HEK293 (cell line): Measurements from ENCODE around the gene N4BP2L2.

Source experiments
- CTCF ChIA-PET: fragments of 350-600 bp; formaldehyde crosslinking; extraction: SDS; loops from one replicate; lab custom pipeline; 2021; ENCODE audit warnings: antibody characterized with exemption; lab: Yijun Ruan, JAX
- POLR2A ChIA-PET: fragments of 300-600 bp; formaldehyde crosslinking; extraction: SDS; loops from one replicate; lab custom pipeline; 2020; ENCODE audit warnings: antibody characterized with exemption, inconsistent platforms; lab: Yijun Ruan, JAX
- H3K27ac ChIP-seq: fragments of 200-500 bp; sonication (Bioruptor generic); 2 replicates; pipeline ENCODE4 v1.5.1; 2014; ENCODE audit warnings: low read depth, low read length, control low read depth, inconsistent platforms; ENCODE audit errors: extremely low read depth
- H3K36me3 ChIP-seq, 2 experiments: fragments of 200-500 bp in 1 of 2; sonication (Bioruptor generic) in 1 of 2; 1 replicate in 1 of 2; 2 replicates in 1 of 2; pipeline ENCODE4 v1.5.1; 2014 to 2017; ENCODE audit warnings: inconsistent platforms in 2 of 2, low read length in 2 of 2; ENCODE audit not compliant: control insufficient read depth in 2 of 2, insufficient read depth in 1 of 2
- H3K4me1 ChIP-seq: fragments of 200-500 bp; sonication (Bioruptor generic); 2 replicates; pipeline ENCODE4 v1.5.1; 2014; ENCODE audit warnings: mild to moderate bottlenecking, low read length, inconsistent platforms; ENCODE audit not compliant: control insufficient read depth, insufficient read depth
- H3K4me3 ChIP-seq: 2 replicates; pipeline ENCODE4 v1.5.1; 2011; ENCODE audit warnings: low read depth, mild to moderate bottlenecking, control low read depth, low read length, moderate library complexity
- H3K9me3 ChIP-seq: fragments of 200-500 bp; sonication (Bioruptor generic); 2 replicates; pipeline ENCODE4 v1.5.1; 2014; ENCODE audit warnings: low read depth, low read length, inconsistent platforms; ENCODE audit not compliant: control insufficient read depth, insufficient read depth
- GLIS2 ChIP-seq: fragments of 450-650 bp; formaldehyde crosslinking; IDR thresholded peaks from 2 replicates; pipeline ENCODE4 v1.5.1; 2016; ENCODE audit warnings: missing biosample characterization, missing genetic modification characterization
- SCRT2 ChIP-seq: fragments of 450-650 bp; formaldehyde crosslinking; IDR thresholded peaks from 2 replicates; pipeline ENCODE4 v1.5.1; 2016; ENCODE audit warnings: missing biosample characterization, missing genetic modification characterization
- SP3 ChIP-seq: fragments of 450-650 bp; formaldehyde crosslinking; IDR thresholded peaks from 2 replicates; pipeline ENCODE4 v1.5.1; 2016; ENCODE audit warnings: missing biosample characterization, missing genetic modification characterization
- YY2 ChIP-seq: fragments of 450-650 bp; formaldehyde crosslinking; IDR thresholded peaks from 2 replicates; pipeline ENCODE4 v1.5.1; 2016; ENCODE audit warnings: missing biosample characterization, missing genetic modification characterization
- ZBTB49 ChIP-seq: fragments of 450-650 bp; formaldehyde crosslinking; IDR thresholded peaks from 2 replicates; pipeline ENCODE4 v1.5.1; 2016; ENCODE audit warnings: missing biosample characterization, missing genetic modification characterization, low read depth
- ZNF114 ChIP-seq: fragments of 450-650 bp; formaldehyde crosslinking; IDR thresholded peaks from 2 replicates; pipeline ENCODE4 v1.5.0; 2017; ENCODE audit warnings: missing biosample characterization, missing genetic modification characterization
- ZNF133 ChIP-seq: fragments of 450-650 bp; formaldehyde crosslinking; IDR thresholded peaks from 2 replicates; pipeline ENCODE4 v1.5.1; 2016; ENCODE audit warnings: missing biosample characterization, missing genetic modification characterization
- ZNF146 ChIP-seq: fragments of 450-650 bp; formaldehyde crosslinking; IDR thresholded peaks from 2 replicates; pipeline ENCODE4 v1.5.1; 2016; ENCODE audit warnings: missing biosample characterization, missing genetic modification characterization
- ZNF175 ChIP-seq: fragments of 450-650 bp; formaldehyde crosslinking; IDR thresholded peaks from 2 replicates; pipeline ENCODE4 v1.5.1; 2016; ENCODE audit warnings: missing biosample characterization, missing genetic modification characterization
- ZNF37A ChIP-seq: fragments of 450-650 bp; IDR thresholded peaks from 2 replicates; pipeline ENCODE4 v1.5.1; 2018; ENCODE audit warnings: missing biosample characterization, missing genetic modification characterization
- ZNF391 ChIP-seq: fragments of 450-650 bp; formaldehyde crosslinking; IDR thresholded peaks from 2 replicates; pipeline ENCODE4 v1.5.1; 2016; ENCODE audit warnings: low read depth, missing biosample characterization, missing genetic modification characterization, borderline replicate concordance
- ZNF571 ChIP-seq: fragments of 450-650 bp; formaldehyde crosslinking; IDR thresholded peaks from 2 replicates; pipeline ENCODE4 v1.5.0; 2017; ENCODE audit warnings: missing biosample characterization, missing genetic modification characterization
- ZNF596 ChIP-seq: fragments of 450-650 bp; IDR thresholded peaks from 2 replicates; pipeline ENCODE4 v1.5.0; 2018; ENCODE audit warnings: missing biosample characterization, mild to moderate bottlenecking, missing genetic modification characterization, moderate library complexity
- ZNF843 ChIP-seq: fragments of 450-650 bp; formaldehyde crosslinking; IDR thresholded peaks from 2 replicates; pipeline ENCODE4 v1.5.1; 2016; ENCODE audit warnings: missing biosample characterization, missing genetic modification characterization
- TF ChIP-seq, protein P1 (sequence below): fragments of 450-650 bp; formaldehyde crosslinking; IDR thresholded peaks from 2 replicates; pipeline ENCODE4 v1.5.1; 2016; ENCODE audit warnings: missing biosample characterization, missing genetic modification characterization, borderline replicate concordance
- TF ChIP-seq, protein P2 (sequence below): fragments of 450-650 bp; formaldehyde crosslinking; IDR thresholded peaks from 2 replicates; pipeline ENCODE4 v1.5.1; 2017; ENCODE audit warnings: missing biosample characterization, missing genetic modification characterization
- TF ChIP-seq, protein P3 (sequence below): fragments of 450-650 bp; formaldehyde crosslinking; IDR thresholded peaks from 2 replicates; pipeline ENCODE4 v1.5.1; 2017; ENCODE audit warnings: missing biosample characterization, missing genetic modification characterization
- TF ChIP-seq, protein P4 (sequence below): fragments of 450-650 bp; formaldehyde crosslinking; conservative IDR thresholded peaks from 2 replicates; pipeline ENCODE4 v1.5.1; 2016; ENCODE audit warnings: low read depth, missing biosample characterization, missing genetic modification characterization

The N4BP2L2 gene

GRCh38 chr13:32408296-32409000 is 130.1 kb downstream of the N4BP2L2 start (continued):
- TF ChIP-seq, protein P1, sequence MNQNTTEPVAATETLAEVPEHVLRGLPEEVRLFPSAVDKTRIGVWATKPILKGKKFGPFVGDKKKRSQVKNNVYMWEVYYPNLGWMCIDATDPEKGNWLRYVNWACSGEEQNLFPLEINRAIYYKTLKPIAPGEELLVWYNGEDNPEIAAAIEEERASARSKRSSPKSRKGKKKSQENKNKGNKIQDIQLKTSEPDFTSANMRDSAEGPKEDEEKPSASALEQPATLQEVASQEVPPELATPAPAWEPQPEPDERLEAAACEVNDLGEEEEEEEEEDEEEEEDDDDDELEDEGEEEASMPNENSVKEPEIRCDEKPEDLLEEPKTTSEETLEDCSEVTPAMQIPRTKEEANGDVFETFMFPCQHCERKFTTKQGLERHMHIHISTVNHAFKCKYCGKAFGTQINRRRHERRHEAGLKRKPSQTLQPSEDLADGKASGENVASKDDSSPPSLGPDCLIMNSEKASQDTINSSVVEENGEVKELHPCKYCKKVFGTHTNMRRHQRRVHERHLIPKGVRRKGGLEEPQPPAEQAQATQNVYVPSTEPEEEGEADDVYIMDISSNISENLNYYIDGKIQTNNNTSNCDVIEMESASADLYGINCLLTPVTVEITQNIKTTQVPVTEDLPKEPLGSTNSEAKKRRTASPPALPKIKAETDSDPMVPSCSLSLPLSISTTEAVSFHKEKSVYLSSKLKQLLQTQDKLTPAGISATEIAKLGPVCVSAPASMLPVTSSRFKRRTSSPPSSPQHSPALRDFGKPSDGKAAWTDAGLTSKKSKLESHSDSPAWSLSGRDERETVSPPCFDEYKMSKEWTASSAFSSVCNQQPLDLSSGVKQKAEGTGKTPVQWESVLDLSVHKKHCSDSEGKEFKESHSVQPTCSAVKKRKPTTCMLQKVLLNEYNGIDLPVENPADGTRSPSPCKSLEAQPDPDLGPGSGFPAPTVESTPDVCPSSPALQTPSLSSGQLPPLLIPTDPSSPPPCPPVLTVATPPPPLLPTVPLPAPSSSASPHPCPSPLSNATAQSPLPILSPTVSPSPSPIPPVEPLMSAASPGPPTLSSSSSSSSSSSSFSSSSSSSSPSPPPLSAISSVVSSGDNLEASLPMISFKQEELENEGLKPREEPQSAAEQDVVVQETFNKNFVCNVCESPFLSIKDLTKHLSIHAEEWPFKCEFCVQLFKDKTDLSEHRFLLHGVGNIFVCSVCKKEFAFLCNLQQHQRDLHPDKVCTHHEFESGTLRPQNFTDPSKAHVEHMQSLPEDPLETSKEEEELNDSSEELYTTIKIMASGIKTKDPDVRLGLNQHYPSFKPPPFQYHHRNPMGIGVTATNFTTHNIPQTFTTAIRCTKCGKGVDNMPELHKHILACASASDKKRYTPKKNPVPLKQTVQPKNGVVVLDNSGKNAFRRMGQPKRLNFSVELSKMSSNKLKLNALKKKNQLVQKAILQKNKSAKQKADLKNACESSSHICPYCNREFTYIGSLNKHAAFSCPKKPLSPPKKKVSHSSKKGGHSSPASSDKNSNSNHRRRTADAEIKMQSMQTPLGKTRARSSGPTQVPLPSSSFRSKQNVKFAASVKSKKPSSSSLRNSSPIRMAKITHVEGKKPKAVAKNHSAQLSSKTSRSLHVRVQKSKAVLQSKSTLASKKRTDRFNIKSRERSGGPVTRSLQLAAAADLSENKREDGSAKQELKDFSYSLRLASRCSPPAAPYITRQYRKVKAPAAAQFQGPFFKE (tag by site-specific recombination) = no peak
- TF ChIP-seq, protein P2, sequence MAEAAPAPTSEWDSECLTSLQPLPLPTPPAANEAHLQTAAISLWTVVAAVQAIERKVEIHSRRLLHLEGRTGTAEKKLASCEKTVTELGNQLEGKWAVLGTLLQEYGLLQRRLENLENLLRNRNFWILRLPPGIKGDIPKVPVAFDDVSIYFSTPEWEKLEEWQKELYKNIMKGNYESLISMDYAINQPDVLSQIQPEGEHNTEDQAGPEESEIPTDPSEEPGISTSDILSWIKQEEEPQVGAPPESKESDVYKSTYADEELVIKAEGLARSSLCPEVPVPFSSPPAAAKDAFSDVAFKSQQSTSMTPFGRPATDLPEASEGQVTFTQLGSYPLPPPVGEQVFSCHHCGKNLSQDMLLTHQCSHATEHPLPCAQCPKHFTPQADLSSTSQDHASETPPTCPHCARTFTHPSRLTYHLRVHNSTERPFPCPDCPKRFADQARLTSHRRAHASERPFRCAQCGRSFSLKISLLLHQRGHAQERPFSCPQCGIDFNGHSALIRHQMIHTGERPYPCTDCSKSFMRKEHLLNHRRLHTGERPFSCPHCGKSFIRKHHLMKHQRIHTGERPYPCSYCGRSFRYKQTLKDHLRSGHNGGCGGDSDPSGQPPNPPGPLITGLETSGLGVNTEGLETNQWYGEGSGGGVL = no peak
- TF ChIP-seq ZNF571 (tag by site-specific recombination) (no peak), ZNF114 (tag by site-specific recombination) (no peak)

DNA sequence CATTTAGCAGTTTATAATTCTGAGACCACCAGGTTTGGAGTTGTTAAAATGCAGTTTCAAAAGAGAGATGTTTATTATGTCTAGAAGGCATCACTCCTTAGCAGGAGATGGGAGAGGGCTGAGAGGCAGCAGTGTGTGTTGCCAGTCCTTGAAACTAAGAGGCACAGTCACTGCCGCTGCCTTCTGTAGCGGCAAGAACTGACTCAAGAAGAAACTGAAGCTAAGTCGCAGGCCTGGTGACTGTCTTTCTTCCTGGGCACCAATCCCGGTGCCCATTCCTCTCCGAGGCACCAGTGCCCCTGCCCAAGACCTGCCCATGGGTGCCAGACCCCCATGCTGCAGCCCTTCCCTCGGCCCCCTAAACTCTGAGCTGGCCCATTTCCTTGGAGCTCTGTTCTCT is 130.7 kb downstream of the N4BP2L2 start:
- no peak overlapping the region for H3K27ac ChIP-seq
- H3K9me3 ChIP-seq = no peaks in the 10 kb centered on the region
- ChIA-PET POLR2A (no interaction called here), CTCF (interaction anchor here (0.7 kb wide), 2 partner anchors 498 to 1119 kb away, joined by 3 read pairs; no protein-coding TSS in a partner anchor)
- H3K4me1 ChIP-seq = no peaks in the 10 kb centered on the region
- no peak overlapping the region for H3K4me3 ChIP-seq
- no peaks in the 10 kb centered on the region for H3K36me3 ChIP-seq
- TF ChIP-seq SCRT2 = no peak
- TF ChIP-seq ZNF843 (tag by site-specific recombination) = no peak
- TF ChIP-seq ZNF391 (tag by site-specific recombination) = no peak
- no peak for TF ChIP-seq ZNF175 (tag by site-specific recombination)
- TF ChIP-seq GLIS2 (tag by site-specific recombination) = no peak
- TF ChIP-seq ZBTB49 (tag by site-specific recombination) = no peak
- TF ChIP-seq, protein P3, sequence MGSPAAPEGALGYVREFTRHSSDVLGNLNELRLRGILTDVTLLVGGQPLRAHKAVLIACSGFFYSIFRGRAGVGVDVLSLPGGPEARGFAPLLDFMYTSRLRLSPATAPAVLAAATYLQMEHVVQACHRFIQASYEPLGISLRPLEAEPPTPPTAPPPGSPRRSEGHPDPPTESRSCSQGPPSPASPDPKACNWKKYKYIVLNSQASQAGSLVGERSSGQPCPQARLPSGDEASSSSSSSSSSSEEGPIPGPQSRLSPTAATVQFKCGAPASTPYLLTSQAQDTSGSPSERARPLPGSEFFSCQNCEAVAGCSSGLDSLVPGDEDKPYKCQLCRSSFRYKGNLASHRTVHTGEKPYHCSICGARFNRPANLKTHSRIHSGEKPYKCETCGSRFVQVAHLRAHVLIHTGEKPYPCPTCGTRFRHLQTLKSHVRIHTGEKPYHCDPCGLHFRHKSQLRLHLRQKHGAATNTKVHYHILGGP = no peak
- TF ChIP-seq, protein P4, sequence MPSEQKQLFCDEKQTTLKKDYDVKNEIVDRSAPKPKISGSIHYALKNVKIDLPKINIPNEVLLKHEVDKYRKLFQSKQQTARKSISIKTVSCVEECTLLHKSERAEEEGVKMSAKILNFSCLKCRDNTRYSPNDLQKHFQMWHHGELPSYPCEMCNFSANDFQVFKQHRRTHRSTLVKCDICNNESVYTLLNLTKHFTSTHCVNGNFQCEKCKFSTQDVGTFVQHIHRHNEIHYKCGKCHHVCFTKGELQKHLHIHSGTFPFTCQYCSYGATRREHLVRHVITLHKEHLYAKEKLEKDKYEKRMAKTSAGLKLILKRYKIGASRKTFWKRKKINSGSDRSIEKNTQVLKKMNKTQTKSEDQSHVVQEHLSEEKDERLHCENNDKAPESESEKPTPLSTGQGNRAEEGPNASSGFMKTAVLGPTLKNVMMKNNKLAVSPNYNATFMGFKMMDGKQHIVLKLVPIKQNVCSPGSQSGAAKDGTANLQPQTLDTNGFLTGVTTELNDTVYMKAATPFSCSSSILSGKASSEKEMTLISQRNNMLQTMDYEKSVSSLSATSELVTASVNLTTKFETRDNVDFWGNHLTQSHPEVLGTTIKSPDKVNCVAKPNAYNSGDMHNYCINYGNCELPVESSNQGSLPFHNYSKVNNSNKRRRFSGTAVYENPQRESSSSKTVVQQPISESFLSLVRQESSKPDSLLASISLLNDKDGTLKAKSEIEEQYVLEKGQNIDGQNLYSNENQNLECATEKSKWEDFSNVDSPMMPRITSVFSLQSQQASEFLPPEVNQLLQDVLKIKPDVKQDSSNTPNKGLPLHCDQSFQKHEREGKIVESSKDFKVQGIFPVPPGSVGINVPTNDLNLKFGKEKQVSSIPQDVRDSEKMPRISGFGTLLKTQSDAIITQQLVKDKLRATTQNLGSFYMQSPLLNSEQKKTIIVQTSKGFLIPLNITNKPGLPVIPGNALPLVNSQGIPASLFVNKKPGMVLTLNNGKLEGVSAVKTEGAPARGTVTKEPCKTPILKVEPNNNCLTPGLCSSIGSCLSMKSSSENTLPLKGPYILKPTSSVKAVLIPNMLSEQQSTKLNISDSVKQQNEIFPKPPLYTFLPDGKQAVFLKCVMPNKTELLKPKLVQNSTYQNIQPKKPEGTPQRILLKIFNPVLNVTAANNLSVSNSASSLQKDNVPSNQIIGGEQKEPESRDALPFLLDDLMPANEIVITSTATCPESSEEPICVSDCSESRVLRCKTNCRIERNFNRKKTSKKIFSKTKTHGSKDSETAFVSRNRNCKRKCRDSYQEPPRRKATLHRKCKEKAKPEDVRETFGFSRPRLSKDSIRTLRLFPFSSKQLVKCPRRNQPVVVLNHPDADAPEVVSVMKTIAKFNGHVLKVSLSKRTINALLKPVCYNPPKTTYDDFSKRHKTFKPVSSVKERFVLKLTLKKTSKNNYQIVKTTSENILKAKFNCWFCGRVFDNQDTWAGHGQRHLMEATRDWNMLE = no peak
- TF ChIP-seq SP3 = no peak
- TF ChIP-seq YY2 (tag by site-specific recombination) = no peak
- TF ChIP-seq ZNF146 (tag by site-specific recombination) = no peak
- no peak for TF ChIP-seq ZNF37A (tag by site-specific recombination)
- no peak for TF ChIP-seq ZNF596 (tag by site-specific recombination)
- no peak for TF ChIP-seq ZNF133
